Measurements from ENCODE around the gene BMP3.

DNA sequence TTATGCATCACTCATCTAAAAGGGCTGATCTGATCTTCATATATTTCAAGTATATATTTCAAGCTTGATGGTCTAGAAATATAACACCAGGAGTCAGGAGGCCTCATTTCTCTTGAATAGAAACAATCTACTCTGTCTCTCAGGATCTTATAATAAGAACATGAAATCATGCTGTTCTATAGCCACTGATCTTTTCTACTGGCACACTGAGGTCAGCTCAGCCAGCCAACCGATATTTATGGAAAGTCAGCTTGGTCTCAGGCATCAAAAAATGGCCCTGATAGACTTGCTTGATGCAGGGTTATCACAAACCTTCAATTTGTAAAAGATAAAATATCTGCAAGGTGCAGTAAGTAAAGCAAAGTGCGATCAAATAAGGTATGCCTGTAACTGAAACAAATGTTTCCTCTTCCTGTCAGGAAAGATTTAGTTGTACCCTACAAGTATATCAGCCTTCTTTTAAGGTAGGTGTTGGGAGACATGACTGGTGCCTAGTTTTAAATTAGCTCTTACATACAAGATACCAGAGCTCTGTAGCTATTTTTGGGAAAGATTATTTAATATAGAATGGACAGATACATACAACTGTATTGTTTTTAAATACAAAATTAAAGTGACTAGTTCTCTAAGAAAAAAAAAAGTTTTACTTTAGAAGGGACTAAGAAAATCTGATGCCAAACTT is 63.4 kb downstream of the BMP3 start:
- TF ChIP-seq EZH2 (IDR thresholded peaks at IDR 0.05; ENCODE audit: borderline replicate concordance, low read depth, low read length, severe bottlenecking) (no peak), POLR2A (IDR thresholded peaks at IDR 0.05; ENCODE audit: low read depth, low read length) (no peak), POLR2AphosphoS5 (IDR thresholded peaks at IDR 0.05; ENCODE audit: insufficient read depth, low read depth, low read length) (no peak), CTCF (IDR thresholded peaks at IDR 0.05; ENCODE audit: extremely low read depth in 1 of 2, insufficient read depth in 1 of 2, low read depth in 1 of 2, low read length in 2 of 2) (no peak), JUN (IDR thresholded peaks at IDR 0.05; ENCODE audit: borderline replicate concordance, insufficient read depth, insufficient read length, low read depth) (no peak), MYC (IDR thresholded peaks at IDR 0.05; ENCODE audit: low read depth, low read length) (no peak), MAX (IDR thresholded peaks at IDR 0.05; ENCODE audit: insufficient read depth, insufficient read length) (no peak)

Measured in endothelial cell of umbilical vein (primary cell).